ENCODE measurements around the gene APBA1.
A peak's percentile ranks its signal among the peaks of the same experiment; 100 is the strongest.

APBA1 gene

DNA sequence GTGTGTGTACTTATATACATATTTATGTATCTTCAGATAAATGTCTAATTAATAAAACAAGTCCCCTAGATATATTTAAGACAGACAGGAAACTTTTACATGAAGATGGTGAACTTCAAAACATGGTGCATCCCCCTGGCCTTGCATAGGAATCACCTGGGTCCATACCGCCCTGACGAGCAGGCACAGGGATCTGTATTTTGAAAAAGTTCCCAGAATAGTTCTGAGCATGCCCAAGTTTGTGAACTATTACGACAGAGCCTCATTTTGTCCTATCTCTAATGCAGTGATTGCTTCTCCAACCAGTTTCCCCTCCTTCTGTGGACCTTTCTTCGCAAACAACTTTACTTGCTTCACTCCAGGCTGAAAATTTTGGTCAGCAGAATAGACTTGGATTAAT, 98.1 kb downstream of the APBA1 start:
- peak; percentile 30 for DNase-seq

DNA sequence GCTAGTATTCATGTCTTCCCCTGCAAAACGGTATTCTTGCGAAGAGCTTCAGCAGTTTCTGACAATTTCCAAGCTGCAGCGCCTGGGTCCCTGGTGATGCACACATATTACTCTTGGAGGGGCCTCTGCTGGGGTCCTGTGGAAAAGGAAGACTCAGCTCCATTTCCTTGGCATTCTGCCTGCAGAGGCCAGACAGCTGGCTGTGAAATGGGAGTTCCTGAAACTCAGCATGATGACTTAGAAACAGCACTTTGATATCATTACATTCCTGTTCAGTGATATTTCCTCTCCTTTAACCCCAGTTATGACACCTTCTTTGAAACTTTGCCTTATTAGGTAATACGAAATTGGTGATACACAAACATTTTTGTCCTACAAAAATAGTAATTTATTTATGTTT, 98.5 kb downstream of the APBA1 start:
- DNase-seq = peak; percentile 88

DNA sequence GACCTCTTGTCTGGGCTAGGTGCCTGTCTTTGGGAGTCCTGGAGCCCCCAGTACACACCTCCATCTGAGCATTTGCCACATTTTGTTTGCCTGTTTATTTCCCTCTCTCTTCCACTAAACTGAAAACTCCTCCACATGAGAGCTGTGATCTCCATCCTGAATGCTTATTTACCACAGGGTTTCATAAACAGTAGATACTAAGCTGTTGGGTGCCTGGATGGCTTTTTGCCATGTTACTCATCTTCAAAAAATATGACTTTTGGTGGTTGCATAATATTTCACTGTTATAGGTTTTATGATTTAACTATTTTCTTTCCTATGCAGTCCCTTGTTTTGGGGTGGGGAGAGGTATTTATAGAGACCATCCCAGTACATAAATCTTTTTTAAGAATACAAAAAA, 99.6 kb downstream of the APBA1 start:
- DNase-seq = peak; percentile 82

DNA sequence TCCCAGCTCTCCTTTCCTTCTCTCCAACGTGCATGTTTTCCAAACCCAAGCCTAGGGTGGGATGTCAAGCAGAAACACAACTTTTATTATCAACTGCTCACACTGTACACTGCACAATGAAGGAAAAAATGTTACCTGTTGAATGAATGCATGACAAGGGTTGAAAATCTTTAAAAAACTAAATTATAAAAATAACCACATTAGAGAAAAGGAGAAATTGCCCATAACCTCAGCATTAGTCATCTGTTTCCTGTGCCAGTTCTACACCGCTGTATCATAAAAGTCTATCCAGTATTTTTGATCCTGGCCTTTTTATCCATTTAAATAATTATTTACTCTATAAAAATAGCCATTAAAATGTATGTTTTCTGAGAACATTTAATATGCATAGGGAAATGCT, 101.1 kb downstream of the APBA1 start:
- peak; percentile 40 for DNase-seq

DNA sequence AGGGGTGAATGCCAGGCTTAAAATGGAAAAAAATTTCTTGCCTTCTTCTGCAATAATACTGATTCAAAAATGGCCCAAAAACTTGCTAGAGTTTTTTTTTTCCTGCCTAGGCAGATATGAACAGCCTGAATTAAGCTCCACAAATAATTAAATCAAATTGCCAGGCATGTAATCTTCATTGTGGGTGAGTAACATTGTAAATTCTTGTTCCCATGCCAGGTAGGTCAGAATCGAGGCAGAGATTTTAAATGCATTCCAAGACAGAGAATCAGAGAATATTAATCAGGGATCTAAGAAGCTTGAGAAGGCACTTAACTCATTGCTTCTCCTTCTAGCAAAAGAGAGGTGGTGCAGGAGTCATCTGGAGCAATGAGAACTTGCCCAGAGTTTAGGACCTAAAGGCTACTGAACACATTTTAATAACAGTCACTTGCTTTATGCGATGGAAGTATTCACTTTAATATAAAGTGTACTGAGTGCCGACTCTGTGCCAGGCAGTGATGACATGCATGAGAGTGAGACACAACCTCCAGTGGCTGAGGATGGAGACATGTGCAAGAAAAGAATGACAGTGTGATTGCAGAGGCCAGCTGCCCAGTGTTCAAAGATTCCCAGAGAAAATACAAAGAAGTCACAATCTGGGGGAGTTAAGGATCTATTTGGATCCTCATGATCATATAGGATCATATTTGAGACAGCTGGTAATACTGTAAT, 102.3 kb downstream of the APBA1 start:
- DNase-seq = peak; percentile 90

DNA sequence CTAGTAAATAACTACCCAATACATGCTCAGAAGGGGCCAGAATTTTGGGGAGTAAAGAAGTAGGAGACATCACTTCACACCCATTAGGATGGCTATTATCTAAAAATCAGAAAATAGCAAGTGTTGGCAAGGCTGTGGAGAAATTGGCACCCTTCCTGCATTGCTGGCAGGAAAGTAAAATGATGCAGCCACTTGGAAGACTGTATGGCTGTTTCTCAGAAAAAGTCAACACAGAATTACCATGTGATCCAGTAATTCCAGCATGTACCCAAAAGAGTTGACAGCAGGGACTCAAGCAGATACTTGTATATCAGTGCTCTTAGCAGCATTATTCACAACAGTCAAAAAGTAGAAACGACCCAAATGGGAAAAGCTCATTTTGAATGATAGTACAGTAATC, 107.6 kb downstream of the APBA1 start:
- no peak for DNase-seq

DNA sequence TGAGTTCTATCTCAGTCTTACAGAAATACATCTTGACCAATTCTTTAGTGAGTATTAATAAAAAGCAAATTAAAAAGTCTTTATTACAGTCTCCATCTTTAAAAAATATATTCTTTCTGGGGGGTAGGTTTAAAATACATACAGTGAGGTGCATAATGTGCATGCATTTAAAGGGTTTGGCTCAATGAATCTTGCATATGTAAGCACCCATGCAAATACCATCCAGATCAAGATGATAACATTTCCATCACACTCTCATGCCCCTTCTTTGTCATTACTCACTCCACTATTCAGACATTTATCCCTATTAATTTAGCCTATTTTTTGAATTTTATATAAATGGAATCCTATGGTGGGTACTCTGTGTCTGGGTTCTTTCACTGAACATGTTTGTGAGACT, 113.0 kb downstream of the APBA1 start:
- DNase-seq = no peak

DNA sequence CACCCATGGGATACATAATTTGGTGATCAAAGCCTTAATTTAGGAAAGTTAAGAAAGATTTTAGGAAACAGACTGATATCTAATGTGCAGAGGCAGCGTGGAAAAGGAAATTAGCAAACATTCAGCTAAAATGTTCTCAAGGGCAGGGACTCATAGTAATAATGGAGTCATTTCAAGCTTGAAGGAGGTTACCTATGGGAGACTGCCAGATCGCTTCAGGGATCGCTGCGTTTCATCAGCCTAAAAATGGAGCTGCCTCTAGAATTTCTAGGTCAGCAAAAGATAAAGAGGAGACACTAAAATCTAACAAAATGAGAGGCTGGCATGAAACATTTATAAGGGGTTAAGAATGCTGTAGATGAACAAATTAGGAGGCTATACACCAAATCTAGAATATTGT, 115.5 kb downstream of the APBA1 start:
- no peak for DNase-seq

DNA sequence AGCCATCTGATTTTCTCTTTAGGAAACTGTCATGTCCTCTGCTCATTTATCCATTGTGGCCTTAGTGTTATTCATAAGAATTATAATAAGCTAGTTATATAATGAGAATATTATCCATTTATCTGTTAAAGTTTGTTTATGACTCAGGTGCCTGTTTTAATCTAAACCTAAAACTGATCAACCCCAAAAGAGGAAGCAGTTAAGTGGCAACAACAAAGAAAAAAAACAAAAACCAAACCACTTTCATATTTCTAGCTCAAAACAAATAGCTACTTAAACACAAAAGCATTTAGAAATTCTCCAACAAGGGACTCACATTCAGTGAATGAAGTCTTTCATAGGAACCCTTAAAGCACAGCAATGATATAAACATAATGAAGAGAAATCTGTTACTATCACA, 116.4 kb downstream of the APBA1 start:
- DNase-seq = no peak

DNA sequence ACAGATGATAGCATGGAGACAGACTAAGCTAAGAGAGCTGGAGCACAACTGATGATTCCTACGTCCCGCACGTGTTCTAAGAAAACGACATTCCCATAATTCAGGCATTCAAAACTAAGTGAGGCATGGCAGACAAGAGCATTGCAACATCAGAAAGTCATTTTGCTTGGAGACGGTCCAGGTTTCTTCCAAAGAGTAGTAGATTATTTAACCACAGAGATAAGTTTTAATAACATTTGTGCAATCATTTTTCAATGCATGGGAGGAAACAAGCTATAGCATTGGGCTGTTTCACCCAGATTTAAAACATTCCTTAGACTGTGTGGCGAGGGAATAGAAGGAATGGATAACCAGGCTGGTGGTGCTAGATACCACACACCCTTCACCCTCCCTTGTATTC, 117.2 kb downstream of the APBA1 start:
- peak; percentile 71 for DNase-seq

DNA sequence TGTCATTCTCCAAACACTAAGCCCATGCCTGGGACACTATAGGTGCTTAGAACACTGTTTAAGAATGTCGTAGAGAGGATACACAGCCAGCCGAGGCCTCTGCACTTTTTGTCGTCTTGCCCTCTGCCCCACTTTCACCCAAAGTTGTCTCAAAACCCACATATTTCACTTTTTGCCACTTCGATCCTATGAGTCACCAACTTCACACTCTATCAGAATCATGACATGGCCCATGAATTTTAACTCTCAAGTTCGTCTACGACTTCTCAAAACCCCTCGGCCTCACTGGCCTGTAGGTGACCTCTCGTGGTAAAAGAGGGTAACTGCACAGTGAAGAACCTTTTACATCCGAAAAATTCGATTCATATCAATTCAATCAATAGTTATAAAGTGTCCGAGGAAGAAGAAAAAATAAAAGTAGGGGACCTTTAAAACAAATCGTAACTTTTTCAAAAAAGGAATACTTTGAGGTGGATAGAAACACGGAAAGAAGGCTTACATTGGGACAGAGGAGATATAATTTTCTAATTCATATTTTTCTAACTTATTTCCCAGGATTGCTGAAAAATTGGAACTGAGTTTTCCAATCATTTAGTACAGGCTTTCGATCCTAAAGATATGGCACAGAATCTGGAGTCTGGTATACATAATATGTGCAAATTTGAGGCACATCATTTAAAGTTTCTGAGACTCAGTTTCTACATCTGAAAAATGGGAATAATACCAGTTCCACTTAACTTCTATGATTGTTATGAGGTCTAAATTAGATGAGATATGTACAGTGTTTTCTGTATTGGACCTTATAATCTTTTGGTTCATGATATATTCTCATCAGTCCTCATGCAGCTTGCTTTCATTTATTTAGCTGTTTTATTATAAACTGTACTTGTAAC, 122.6 kb downstream of the APBA1 start:
- DNase-seq = peak; percentile 54

DNA sequence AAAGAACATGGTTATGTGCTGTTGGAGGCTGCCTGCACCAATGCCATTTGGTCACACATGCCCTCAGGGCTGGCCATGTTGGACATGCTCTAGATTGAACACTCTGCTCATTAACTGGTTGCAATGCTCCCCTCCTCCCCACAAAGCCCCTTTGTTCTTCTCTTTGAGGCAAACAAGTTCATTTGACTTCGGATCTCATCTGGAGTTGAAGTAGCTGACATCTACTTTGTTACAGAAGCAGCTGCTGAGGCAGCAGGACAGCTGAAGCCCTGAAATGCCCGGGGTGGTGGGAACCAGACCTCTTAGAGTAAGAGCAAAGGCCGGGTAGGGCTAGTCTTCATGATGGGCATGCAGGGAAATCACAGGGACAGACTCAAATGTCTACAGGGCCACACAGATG, 123.5 kb downstream of the APBA1 start:
- no peak for DNase-seq

DNA sequence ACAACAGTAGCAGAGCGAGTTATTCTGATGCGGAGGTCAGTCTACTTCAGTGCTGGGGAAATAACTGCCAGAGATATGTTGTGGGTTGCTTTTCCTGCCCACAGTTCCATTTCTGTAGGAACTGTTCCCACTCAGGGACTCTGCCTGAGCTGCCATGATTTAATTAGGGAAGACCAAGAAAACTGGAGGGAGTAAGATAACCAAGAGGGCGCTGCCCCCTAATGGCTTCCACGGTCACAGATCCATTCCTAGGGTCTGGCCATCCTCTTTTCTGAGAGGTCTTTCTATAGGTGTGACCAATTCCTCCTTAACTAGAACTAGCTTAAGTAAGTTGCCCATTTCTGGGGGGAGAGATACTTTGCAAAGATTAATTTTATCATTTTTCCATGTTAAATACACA, 125.9 kb downstream of the APBA1 start:
- peak; percentile 31 for DNase-seq

DNA sequence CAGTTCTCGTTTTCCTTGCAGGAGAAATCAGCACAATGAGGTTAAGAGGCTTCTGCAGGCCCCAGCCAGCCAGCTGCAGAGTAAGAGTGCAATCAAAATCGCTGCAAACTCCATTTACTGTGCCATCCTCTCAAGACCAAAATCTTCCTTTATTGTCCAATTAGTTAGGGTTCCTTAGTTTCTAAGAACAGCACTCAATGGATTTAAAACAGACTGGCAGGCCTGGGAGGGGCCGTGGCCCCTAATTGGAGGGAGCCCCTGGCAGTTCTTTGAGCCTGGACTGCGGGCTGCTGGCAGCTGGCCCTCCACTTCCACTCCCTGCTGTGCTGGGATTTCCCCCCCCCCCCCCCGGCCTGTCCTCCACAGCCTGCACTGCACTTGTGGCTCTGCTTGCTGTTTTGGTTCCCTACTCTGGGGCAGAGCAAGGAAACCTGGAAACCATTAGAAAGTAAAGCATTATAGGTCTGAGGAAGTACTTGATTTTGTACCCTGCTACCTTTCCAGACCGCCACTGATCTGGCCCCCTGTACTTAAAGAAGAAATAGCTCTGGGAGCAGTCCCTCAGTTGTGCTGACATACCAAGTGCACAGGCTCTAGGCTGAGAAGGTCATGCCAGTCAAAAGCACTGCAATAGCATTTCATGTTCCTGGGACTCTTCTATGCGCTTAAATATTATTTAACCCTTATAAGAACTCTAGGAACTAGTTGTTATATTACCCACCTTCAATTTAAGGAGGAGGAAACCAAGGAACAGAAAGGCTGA, 129.0 kb downstream of the APBA1 start:
- DNase-seq = no peak

DNA sequence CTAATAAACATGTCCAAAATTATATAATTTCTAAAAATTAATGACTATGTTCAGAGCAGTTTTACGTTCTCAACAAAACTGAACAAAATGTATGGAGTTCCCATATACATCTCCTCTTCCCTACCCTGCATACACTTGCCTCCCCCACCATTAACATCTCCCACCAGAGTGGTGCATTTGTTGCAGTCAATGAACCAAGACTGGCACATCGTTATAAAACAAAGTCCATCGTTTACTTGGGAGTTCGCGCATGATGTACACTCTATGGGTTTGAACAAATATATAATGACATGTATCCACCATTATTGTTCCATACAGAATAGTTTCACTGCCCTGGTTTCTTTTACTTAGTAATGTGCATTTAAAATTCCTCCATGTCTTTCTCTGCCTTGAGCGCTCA, 130.1 kb downstream of the APBA1 start:
- no peak for DNase-seq

DNA sequence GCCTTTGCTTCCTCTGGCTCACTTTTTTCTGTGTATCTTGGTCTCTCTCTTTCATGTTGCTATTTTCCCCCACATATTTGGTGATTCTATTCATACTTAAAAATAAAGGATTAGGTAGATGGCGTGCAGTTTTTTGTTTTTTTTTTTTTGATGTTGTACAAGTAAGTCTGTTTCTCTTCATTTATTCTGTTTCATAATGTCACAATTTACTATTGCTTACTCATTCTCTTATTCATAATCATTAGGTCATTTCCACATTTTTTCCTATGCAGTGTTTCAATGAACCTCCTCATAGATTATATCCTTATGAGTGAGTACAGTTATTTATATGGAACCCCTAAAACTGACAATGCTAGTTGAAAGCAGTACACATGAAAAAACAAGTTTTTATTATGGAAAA, 136.3 kb downstream of the APBA1 start:
- DNase-seq = peak; percentile 83

DNA sequence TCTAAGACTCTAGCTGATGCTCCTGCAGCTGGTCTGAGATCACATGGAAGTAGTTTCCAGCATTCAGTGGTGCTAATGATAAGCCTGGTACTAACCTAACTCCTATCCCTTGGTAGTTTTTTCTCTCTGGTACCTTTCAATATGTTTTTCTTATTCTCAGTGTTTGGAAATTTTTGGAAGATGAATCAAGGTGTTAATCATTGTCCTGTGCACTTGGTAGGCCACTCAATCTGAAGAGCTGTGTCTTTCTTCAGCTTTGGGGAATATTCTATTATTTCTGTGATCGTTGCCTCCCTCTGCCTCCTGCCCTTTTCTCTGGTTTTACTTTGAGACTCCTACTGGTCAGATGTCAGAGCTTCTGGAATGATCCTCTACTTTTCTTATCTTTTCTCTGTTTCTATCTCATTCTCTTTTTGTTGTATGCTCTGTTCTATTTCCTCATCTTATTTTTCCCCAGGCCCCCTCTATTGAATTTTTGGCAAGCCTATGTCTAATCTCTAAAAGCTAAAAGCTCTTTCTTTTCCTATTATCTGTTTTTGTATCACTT, 136.8 kb downstream of the APBA1 start:
- peak; percentile 32 for DNase-seq

DNA sequence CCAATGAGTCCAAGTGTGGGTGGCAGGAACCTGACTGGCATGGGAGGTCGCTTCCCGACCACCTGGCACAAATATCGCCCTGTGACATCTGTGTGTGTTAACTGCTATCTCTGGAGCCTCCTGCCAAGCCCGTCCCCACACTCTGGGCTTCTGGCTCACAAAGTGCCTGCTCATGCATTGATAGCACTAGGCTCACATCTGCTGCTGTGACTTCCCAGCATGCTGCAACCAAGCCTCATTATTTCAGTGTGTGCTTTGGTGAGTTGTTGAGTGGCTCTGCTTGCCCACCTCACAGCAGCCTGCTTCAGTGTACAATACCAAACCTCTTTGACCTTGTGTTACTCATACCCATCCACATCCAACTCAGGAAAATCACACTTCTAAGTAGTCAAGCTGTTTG, 139.8 kb downstream of the APBA1 start:
- no peak for DNase-seq

DNA sequence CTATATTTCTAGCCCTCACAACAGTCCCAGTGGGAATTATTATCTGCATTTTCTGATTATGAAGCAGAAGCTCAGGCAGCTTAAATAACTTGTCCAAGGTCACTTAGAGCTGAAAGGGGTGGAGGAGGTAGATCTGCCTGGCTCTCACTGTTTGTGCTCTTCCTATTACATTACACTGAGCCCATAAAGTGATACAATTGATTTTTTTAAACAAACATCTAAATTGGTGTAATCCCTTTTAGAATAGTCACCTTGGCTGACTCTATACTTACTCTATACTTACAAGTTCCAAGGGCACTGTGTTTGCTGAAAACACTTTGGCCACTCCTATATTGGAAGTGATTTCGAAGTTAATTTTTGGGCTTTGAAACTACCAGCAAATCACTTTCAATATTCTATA, 144.7 kb downstream of the APBA1 start:
- DNase-seq = no peak

DNA sequence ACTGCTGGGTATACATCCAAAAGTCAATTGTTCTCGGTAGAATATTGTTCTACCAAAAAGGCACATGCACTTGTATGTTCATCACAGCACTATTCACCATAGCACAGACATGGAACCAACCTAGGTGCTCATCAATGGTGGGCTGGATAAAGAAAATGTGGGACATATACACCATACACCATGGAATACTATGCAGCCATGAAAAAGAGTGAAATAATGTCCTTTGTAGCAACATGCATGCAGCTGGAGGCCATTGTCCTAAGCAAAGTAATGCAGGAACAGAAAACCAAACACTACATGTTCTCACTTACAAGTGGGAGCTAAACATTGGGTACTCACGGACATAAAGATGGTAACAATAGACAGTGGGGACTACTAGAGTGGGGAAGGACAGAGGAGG, 145.5 kb downstream of the APBA1 start:
- DNase-seq = no peak

DNA sequence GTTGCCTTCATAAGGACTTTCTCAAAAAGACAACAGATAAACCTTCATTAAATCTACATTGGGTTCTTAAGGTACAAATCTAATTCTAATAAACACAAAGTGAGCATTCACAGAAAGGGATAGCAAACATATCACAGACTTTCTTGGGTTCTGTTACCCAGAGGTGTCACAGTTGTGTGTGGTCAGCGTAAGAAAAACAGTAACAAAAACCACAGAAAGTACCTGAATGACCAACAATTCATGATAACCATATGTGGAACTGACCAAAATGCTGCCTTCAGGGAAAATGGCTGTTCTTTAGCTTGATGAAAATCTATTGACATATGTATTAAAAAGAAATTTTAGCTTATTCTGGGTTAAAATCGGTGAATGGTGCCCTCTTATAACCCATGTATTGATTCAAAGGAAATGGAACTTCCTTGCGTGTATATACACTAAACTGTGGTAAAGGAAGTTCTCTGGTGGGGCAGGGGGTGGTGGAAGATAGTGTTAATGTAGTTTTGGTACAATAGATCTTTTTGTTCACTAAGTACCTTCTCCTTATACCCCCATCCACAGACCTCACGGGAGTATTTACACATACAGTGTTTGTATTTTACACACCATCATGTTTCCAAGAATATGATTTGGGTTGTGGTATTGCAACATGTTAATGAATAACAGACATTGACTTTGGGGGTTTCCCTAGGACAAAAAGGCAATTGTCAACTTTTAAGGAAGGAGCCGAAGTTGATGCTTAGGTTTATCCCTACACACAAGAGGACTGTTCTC, 152.5 kb downstream of the APBA1 start:
- DNase-seq = no peak

Data from HCEC 1CT (cell line).